Calu3 (cell line): ENCODE data around the gene NUP214. TPM values are rescaled to one million over a fixed set of nuclear protein-coding genes. Genes with fewer than 3 reads are reported as not detected.

Source experiments
- BruUV-seq: library from RNA; stranded (reverse); fragments of 400-500 nt; replicated peaks from 2 replicates; lab custom pipeline; 2021; lab: Mats Ljungman, UMichigan
- CTCF ChIA-PET: fragments of 300-600 bp; sonication (Branson Sonifier 250); formaldehyde crosslinking; loops from one replicate; lab custom pipeline; 2022; ENCODE audit warnings: antibody characterized with exemption; lab: Charles Lee
- DNase-seq: peaks from one replicate; pipeline ENCODE4 v3.0.0; 2022
- H3K27ac Mint-ChIP-seq: one replicate; pipeline ENCODE4 v1.8.0; 2022; ENCODE audit warnings: mixed read lengths; ENCODE audit not compliant: unreplicated experiment
- H3K27me3 Mint-ChIP-seq: one replicate; pipeline ENCODE4 v1.8.0; 2022; ENCODE audit warnings: mixed read lengths; ENCODE audit not compliant: unreplicated experiment
- H3K36me3 Mint-ChIP-seq: one replicate; pipeline ENCODE4 v1.8.0; 2022; ENCODE audit warnings: mild to moderate bottlenecking, moderate library complexity, mixed read lengths; ENCODE audit not compliant: insufficient read depth, unreplicated experiment
- H3K4me1 Mint-ChIP-seq: one replicate; pipeline ENCODE4 v1.8.0; 2022; ENCODE audit warnings: mild to moderate bottlenecking, low read depth, mixed read lengths; ENCODE audit not compliant: unreplicated experiment
- H3K4me3 Mint-ChIP-seq: one replicate; pipeline ENCODE4 v1.8.0; 2022; ENCODE audit warnings: mild to moderate bottlenecking, low read depth, moderate library complexity, mixed read lengths; ENCODE audit not compliant: unreplicated experiment
- H3K9me3 Mint-ChIP-seq: one replicate; pipeline ENCODE4 v1.8.0; 2022; ENCODE audit warnings: low read depth, mixed read lengths; ENCODE audit not compliant: unreplicated experiment
- intact Hi-C: fragments of 100-400 bp; cut with micrococcal nuclease; formaldehyde crosslinking; loops from one replicate; pipeline ENCODE4 v1.10.0; 2022; ENCODE audit not compliant: unreplicated experiment
- total RNA-seq: library from RNA; stranded (reverse); gene quantifications from 2 replicates; pipeline ENCODE4 v1.2.3, GENCODE V29; 2022
- TF ChIP-seq, protein P1 (sequence below): fragments of 200-600 bp; IDR thresholded peaks from one replicate; pipeline ENCODE4 v1.8.0; 2022; ENCODE audit warnings: antibody characterized with exemption; ENCODE audit not compliant: unreplicated experiment

NUP214 gene
- total RNA-seq, 1 experiment from 2014 or later, result 50.0 TPM

DNA sequence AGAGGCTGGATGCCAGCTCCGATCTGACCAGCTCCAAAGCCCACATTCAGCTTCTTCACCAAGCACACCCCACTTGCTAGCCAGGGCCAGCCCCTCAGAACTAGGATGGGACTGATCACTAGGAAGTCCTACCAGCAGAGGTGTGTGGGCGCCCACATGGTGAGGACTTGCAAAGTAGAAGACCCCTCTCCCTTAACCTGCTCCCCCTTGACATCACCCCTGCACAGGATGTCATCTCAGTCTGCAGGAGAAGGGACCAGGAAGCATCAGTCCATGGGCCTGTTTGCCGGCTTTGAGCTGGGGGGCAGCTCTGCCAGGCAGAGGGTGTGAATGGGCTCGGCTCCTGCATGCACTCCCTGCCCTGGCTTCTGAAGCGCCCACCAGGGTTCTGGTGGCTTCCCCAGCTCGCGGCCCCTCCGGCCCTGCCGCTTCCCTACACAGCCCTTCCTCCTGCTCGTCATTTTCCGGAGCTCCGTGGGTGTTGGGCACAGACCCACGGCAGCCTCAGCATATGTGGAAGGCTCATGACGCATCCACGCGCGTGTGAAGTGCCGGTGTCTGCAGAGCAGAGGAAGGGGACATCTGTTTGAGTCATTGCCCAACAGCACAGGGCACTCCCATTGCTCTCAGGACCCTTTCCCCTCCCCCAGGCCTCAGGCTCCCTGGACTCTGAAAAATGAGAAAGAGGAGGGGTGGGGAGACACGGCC lies 154.6 kb downstream of the NUP214 start:
- Mint-ChIP-seq H3K27ac (no peak overlapping the region), H3K27me3 (peaks cover 67% of the 10 kb centered on the region), H3K4me1 (no peaks in the 10 kb centered on the region), H3K9me3 (no peaks in the 10 kb centered on the region), H3K36me3 (peaks cover 5% of the 10 kb centered on the region), H3K4me3 (no peak overlapping the region)
- CTCF ChIA-PET, result no interaction called here
- DNase-seq, result no peak
- intact Hi-C loops, result no loop called here
- no TSS peak for BruUV-seq
- TF ChIP-seq, protein P1, sequence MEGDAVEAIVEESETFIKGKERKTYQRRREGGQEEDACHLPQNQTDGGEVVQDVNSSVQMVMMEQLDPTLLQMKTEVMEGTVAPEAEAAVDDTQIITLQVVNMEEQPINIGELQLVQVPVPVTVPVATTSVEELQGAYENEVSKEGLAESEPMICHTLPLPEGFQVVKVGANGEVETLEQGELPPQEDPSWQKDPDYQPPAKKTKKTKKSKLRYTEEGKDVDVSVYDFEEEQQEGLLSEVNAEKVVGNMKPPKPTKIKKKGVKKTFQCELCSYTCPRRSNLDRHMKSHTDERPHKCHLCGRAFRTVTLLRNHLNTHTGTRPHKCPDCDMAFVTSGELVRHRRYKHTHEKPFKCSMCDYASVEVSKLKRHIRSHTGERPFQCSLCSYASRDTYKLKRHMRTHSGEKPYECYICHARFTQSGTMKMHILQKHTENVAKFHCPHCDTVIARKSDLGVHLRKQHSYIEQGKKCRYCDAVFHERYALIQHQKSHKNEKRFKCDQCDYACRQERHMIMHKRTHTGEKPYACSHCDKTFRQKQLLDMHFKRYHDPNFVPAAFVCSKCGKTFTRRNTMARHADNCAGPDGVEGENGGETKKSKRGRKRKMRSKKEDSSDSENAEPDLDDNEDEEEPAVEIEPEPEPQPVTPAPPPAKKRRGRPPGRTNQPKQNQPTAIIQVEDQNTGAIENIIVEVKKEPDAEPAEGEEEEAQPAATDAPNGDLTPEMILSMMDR, result no peak

DNA sequence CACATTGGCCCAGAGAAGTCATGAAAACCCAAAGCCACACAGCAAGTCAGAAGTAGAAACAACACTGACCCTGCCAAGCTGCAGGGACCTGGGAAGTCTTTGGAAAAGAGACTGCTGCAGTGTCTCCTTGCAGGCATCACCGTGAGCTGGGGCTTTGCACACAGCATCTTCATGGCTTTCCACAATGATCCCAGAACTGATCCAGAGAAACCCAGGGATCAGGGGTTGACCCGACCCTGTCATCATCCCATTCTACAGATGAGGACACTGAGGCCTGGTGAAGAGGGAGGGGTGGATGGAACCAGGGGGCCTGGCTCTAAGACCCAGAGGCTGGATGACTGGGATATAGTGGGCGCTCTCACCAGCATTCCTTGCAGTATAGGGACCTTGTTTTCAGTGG lies 155.3 kb downstream of the NUP214 start:
- Mint-ChIP-seq H3K4me3 (no peak overlapping the region), H3K4me1 (no peaks in the 10 kb centered on the region), H3K36me3 (peaks cover 5% of the 10 kb centered on the region), H3K9me3 (no peaks in the 10 kb centered on the region), H3K27ac (no peak overlapping the region), H3K27me3 (peaks cover 61% of the 10 kb centered on the region)
- BruUV-seq, result no TSS peak
- DNase-seq, result no peak
- CTCF ChIA-PET, result no interaction called here
- intact Hi-C loops, result no loop called here
- TF ChIP-seq, protein P1, result no peak

DNA sequence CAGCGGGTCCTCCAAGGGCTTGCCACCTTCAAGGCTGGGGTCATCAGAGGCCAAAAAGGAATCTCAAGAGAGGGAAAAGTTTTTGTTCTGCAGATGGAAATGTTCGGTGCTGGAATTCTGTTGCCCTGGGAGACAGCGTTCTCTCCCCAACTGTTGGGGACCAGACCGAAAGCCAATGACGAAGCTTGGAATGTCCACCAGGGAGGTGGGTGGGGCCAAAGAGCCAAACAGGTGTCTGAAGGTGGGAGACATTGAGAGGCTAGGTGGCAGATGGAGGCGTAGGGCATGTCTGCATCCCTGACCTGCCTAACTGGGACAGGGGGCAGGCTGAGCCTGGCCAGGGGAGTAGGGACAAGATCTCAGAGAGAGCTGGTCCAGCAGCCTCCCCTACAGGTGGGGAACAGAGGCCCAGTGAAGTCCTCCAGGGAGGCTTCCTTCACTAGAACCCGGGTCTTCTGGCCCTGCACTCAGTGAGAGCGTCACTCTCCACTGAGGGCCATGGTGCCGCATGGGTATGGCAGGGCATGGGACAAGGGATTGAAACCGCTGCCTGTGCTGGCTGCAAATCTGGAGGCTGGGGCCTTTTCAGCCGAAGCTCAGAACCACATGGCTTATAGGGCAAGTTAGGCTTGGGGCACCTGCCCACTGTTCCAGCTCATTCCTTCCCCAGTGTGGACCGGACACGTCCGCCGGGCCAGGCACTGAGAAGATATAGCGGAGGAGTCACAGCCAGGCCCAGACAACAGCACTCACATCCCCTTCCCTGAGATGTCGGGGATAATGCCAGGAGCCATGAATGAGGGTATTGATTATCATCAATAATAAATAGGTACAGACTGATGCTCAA lies 156.0 kb downstream of the NUP214 start:
- no TSS peak for BruUV-seq
- H3K27ac Mint-ChIP-seq, result no peak overlapping the region
- peaks cover 54% of the 10 kb centered on the region for H3K27me3 Mint-ChIP-seq
- intact Hi-C loops, result no loop called here
- H3K4me3 Mint-ChIP-seq, result no peak overlapping the region
- CTCF ChIA-PET, result no interaction called here
- DNase-seq, result no peak
- peaks cover 5% of the 10 kb centered on the region for H3K36me3 Mint-ChIP-seq
- no peaks in the 10 kb centered on the region for H3K4me1 Mint-ChIP-seq
- H3K9me3 Mint-ChIP-seq, result no peaks in the 10 kb centered on the region
- TF ChIP-seq, protein P1, result no peak

DNA sequence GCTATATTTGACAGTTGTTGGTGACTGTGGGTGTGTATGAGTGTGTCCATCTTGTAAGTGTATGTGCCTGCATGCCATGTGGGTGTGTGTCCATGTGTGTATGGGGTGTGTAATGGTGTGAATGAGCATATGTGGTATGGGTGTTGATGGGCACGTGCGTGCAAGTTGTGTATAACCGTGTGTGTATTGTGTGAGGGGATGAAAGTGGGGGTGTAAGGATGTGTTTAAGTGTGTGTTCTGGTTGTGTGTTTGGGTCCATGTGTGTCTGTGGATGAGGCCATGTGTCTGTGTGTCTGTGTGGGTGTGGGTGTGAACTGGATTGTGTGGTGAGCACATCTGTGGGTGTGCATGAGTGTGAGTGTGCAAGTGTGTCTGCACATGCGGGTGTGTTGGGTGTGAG lies 156.8 kb downstream of the NUP214 start:
- peaks cover 49% of the 10 kb centered on the region for H3K27me3 Mint-ChIP-seq
- intact Hi-C loops, result no loop called here
- no peaks in the 10 kb centered on the region for H3K9me3 Mint-ChIP-seq
- H3K4me1 Mint-ChIP-seq, result no peaks in the 10 kb centered on the region
- H3K36me3 Mint-ChIP-seq, result peaks cover 5% of the 10 kb centered on the region
- DNase-seq, result no peak
- H3K4me3 Mint-ChIP-seq, result no peak overlapping the region
- TF ChIP-seq, protein P1, result no peak
- no TSS peak for BruUV-seq
- CTCF ChIA-PET, result no interaction called here
- H3K27ac Mint-ChIP-seq, result no peak overlapping the region
